GM12872 (cell line): ENCODE results near the gene DMKN.

ENCODE experiments used
- TF ChIP-seq, protein P1 (sequence below): IDR thresholded peaks from 3 replicates; pipeline ENCODE4 v1.5.1; 2011; ENCODE audit warnings: low read depth, mild to moderate bottlenecking, low read length, moderate library complexity; ENCODE audit not compliant: insufficient read depth

The DMKN gene

DNA sequence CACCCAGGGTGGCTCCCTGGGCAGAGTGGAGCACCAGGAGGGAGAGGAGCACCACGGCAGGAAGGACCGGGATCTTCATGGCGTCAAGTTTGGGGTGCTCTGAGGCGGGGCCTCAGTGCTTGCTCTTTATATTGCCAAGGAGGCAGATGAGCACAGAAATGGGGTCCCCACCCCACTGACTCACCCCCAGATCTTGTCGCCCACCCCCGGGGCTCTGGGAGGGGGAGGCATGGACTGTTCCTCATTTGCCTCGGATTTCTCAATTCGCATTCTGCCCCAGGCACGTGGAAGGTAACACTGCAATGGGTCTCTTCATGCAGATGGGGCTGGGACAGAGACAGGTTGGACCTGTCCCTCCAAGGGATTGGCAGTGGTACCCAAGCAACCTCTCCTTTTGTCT lies 23.1 kb downstream of the DMKN start, which contains the start of gene KRTDAP:
TSS of gene KRTDAP (minus strand) at position 101 of the 400 bp plus-strand sequence. CDS start at position 79, 22 bp downstream.
- TF ChIP-seq, protein P1, sequence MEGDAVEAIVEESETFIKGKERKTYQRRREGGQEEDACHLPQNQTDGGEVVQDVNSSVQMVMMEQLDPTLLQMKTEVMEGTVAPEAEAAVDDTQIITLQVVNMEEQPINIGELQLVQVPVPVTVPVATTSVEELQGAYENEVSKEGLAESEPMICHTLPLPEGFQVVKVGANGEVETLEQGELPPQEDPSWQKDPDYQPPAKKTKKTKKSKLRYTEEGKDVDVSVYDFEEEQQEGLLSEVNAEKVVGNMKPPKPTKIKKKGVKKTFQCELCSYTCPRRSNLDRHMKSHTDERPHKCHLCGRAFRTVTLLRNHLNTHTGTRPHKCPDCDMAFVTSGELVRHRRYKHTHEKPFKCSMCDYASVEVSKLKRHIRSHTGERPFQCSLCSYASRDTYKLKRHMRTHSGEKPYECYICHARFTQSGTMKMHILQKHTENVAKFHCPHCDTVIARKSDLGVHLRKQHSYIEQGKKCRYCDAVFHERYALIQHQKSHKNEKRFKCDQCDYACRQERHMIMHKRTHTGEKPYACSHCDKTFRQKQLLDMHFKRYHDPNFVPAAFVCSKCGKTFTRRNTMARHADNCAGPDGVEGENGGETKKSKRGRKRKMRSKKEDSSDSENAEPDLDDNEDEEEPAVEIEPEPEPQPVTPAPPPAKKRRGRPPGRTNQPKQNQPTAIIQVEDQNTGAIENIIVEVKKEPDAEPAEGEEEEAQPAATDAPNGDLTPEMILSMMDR, result no peak

DNA sequence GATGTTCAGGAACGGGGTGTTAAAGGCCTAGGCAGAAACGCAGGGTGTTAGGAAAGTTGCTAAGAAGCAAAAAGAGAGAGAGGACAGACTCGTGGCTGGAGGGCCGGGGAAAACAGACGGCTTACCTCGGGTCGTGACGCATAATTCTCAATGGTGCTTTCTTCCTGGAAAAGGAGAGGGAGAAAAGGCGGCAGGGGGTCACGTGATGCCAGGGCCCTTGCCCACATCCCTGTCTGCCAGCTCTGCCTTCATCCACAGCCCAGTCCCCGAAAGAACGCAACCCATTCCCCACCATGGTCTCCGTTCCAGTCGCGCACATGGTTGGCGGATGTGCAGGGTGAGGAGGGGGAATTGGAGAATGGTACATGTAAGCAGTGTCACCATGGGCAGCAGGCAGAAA lies 24.8 kb downstream of the DMKN start:
- TF ChIP-seq, protein P1, result no peak

DNA sequence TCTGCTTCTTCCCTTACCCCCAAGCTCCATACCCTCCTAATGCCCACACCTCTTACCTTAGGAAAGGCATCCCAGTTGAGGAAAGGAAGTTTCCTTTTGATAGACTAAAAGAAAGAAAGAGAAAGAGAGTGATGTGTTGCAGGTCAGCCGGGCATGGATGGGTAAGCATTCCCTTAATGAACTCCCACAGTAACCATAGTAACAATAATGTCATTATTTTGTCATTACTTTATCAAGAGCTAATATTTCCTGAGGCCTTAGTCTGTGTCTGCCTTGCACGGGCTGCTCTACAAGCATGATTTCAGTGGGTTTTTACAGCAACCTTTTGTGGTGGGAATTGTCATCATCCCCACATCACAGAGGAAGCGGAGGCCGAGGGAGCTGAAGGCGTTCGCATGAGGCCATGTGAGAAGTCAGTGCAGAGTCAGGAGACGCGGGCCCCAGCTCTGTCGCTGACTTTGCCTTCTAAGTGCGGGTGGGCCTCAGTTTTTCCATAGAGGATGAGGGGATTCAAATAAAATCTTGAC lies 25.7 kb downstream of the DMKN start:
- TF ChIP-seq, protein P1, result no peak

DNA sequence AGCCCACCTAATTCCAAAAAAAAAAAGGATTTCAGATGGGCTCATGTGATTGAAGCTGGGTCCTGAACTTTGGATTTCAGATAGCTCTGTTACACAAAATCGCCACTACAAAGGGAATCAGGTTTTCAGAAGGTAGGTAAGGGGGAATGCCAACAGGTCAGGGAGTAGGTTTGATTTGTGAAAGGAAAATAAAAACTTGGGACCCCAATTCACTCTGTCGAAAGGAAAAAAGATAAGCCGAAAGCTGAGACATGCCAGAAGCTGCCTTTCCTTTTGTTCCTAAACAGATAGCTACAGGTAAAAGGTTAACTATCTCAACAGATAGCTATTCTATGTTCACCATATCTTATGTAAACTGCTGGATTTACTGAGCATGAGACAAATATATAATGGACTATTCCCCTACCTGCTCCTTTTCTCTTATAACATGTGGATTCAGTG lies 27.2 kb downstream of the DMKN start:
- TF ChIP-seq, protein P1, result no peak

DNA sequence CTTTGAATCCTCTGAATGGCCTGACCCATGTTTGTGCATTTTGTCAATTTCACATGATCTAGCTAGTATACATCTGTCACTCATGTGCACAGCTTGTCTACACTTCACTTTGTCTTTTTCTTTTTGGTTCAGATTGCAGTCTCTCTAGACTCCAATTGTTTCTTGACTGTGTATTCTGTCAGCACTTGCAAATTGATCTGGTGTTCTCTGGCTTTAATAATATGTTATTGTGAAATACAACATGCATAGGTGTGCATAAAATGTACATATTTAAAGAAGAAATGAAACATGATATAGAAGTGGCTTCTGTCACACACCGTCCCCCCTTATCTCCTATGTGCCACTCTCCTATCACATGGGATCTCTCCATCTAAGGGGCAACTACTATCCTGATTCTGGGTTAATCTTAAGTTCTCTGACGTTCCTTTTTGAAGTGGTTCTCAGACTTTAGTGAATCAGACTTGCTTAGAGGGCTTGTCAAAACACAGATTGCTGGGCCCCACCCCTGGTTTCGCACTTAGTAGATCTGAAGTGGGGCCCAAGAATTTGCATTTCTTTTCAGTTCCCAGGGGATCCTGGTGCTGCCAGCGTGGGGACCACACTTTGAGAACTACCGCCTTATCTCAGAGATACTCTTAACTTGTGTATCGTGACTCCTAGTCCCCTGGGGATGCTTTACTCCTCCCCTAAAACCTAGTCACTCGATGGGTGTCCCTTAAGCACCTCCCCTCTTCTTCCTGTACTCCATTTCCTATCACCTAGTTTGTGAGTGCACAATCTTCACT lies 29.0 kb downstream of the DMKN start:
- TF ChIP-seq, protein P1, result no peak

DNA sequence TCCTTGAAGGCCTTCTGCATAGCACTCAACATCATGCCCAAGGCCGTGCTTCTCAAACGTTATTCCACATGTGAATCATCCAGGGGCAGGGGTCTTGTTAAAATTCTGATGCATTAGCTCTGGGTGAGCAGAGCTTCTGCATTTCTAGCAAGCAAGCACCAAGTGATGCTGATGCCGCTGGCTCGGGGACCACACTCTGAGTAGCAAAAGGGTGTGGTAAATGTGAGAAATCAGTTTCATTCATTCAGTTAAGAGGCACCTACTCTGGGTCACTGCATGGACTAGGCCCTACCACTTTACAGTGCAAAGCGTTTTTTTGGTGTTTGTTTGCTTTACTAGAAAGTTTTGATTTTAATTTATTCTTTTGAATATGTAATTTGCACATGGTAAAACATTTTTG lies 30.4 kb downstream of the DMKN start:
- TF ChIP-seq, protein P1, result no peak

DNA sequence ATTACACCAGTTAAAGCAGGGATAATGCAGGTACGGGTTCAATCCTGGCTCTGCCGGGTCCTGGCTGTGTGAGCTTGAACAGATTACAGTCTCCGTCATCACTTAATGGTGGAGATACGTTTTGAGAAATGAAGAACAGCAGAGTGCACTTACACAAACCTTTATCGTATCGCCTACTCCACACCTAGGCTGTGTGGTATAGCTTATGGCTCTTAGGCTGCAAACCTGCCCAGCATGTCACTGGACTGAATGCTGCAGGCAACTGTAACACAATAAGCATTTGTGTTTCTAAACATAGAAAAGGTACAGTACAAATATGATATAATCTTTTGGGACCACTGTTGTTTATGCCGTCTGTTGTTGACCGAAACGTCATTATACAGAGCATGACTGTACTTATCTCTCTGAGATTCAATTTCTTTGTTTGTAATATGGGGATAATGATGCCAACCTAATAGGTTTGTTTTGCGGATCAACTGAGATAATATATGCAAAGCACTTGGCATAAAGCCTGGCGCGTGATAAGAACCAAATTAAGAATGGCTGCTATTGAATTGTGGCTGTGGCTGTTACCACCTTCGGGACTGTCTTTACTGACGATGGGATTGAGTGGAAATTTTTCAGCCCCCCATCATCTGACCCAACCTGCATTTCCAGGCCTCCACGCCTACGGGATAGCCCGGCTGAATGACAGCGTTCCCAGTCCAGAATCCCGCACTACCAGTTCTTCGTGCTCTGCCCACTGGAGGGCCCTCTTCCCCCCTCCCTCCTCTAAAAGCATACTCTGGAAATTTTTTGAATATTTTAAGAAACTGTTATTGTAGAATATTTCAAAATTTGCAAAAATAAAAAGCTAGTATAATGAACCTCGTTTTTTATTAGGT lies 34.4 kb downstream of the DMKN start:
- TF ChIP-seq, protein P1, result no peak
